Spinal cord (tissue), 10 donors: ENCODE results near the gene CCDC170. TPM values are rescaled to one million over a fixed set of nuclear protein-coding genes. Genes with fewer than 3 reads are reported as not detected.
"Not testable (repeated sequence)": the region's sequence is repeated elsewhere in the genome, so short reads cannot be mapped to it uniquely, and the experiment has no call there.

Experiments
- DNase-seq, 6 donors: peaks; one replicate each; pipeline versions ENCODE4 v3.0.0 to v3.0.0-alpha.2; 2013 to 2015; ENCODE audit warnings: low spot score in 6 of 6, low read depth in 4 of 6
- H3K27ac ChIP-seq: one replicate; pipeline ENCODE4 v1.5.1; 2013; ENCODE audit warnings: low read depth, low read length, control low read depth
- H3K27me3 ChIP-seq: one replicate; pipeline ENCODE4 v1.6.1; 2013; ENCODE audit warnings: low read length; ENCODE audit not compliant: control insufficient read depth, insufficient read depth
- H3K36me3 ChIP-seq: one replicate; pipeline ENCODE4 v1.6.1; 2013; ENCODE audit warnings: low read length; ENCODE audit not compliant: control insufficient read depth, insufficient read depth
- H3K4me1 ChIP-seq: one replicate; pipeline ENCODE4 v1.6.1; 2013; ENCODE audit warnings: low read length; ENCODE audit not compliant: control insufficient read depth, insufficient read depth
- H3K4me3 ChIP-seq: one replicate; pipeline ENCODE4 v1.5.1; 2013; ENCODE audit warnings: low read depth, low read length, control low read depth
- H3K9me3 ChIP-seq: one replicate; pipeline ENCODE4 v1.6.1; 2013; ENCODE audit warnings: low read length; ENCODE audit not compliant: control insufficient read depth, insufficient read depth
- whole genome bisulfite sequencing: methylation state at CpG from one replicate; pipeline ENCODE4 v1.1.5; 2013; ENCODE audit warnings: missing lambda C conversion rate; ENCODE audit not compliant: insufficient coverage; 5-methylcytosine and 5-hydroxymethylcytosine counted together
- polyA plus RNA-seq, 2 donors: library from polyadenylated mRNA; unstranded; fragments of 120-200 nt; gene quantifications; one replicate each; pipeline ENCODE4 v1.2.1, GENCODE V29; 2013; ENCODE audit not compliant: insufficient read length in 2 of 2
- total RNA-seq, 2 donors: library from RNA; depleted of rRNA in 1 of 2; stranded (reverse); fragments of 120-200 nt in 1 of 2; fragments of >200 nt in 1 of 2; gene quantifications; one replicate each; pipeline versions ENCODE4 v1.2.3 to v1.2.4, GENCODE V29; 2013 to 2014
- donor health status: healthy.

Gene CCDC170
- total and polyA plus RNA-seq, 4 donors = 2.1 to 13.1 (median 4.5) TPM

- Histone ChIP-seq H3K27me3 (no peaks in the 10 kb centered on the region), H3K4me1 (no peaks in the 10 kb centered on the region), H3K9me3 (no peaks in the 10 kb centered on the region), H3K27ac (no peak overlapping the region), H3K4me3 (no peak overlapping the region), H3K36me3 (no peaks in the 10 kb centered on the region)
- DNase-seq = no peak
- WGBS = 71% methylated on average over 1 of the region's 2 CpGs
These were observed 12.9 kb downstream of the CCDC170 start for GRCh38 chr6:151506761-151507160.

DNA sequence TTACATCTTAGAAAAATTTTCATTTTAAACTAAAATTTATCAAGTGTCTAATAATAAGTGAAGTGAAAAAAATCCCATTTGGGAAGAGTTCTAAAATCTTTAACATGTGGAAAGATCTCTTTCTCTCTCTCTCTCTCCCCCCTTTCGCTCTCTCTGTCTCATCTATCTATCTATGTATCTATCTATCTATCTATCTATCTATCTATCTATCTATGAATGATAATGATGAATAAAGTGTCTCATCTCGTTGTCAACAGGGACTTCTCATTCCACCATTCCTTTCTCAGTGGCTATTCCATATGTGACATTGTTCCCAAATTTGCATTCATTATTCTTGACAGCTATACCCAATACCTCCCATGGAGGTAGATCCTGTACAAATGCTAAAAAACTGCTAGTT lies 15.2 kb downstream of the CCDC170 start:
- no peak for DNase-seq
- H3K4me1 ChIP-seq = no peaks in the 10 kb centered on the region
- H3K36me3 ChIP-seq = no peaks in the 10 kb centered on the region
- H3K4me3 ChIP-seq = no peak overlapping the region
- WGBS = no CpG with 5 or more reads among the region's 2 CpGs
- no peaks in the 10 kb centered on the region for H3K9me3 ChIP-seq
- H3K27me3 ChIP-seq = no peaks in the 10 kb centered on the region
- H3K27ac ChIP-seq = no peak overlapping the region

DNA sequence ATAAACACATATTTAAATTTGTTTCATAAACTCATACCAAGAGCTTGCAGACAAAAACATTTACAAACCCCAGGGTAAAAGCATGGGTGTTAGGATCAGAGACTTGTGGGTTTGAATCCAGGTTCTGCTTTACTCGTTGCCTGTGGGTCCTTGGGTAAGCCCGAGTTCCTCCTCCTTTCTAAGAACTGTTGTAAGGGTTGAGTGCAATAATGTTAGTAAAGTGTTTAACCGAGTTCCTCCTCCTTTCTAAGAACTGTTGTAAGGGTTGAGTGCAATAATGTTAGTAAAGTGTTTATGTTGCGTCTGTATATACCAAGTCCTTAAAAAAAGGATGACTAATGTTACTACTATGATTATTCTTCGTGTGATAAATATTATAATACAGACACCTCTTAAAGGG lies 18.7 kb downstream of the CCDC170 start:
- no peaks in the 10 kb centered on the region for H3K4me1 ChIP-seq
- no peak for DNase-seq

GRCh38 chr6:151514000-151514730 lies 20.3 kb downstream of the CCDC170 start:
- H3K4me3 ChIP-seq = no peak overlapping the region

More for the DNA sequence above, 18.7 kb downstream of the CCDC170 start:
- no peak overlapping the region for H3K27ac ChIP-seq
- no peaks in the 10 kb centered on the region for H3K27me3 ChIP-seq
- no peaks in the 10 kb centered on the region for H3K9me3 ChIP-seq
- H3K36me3 ChIP-seq = no peaks in the 10 kb centered on the region
- WGBS = no CpG with 5 or more reads among the region's 5 CpGs
- no peak overlapping the region for H3K4me3 ChIP-seq

DNA sequence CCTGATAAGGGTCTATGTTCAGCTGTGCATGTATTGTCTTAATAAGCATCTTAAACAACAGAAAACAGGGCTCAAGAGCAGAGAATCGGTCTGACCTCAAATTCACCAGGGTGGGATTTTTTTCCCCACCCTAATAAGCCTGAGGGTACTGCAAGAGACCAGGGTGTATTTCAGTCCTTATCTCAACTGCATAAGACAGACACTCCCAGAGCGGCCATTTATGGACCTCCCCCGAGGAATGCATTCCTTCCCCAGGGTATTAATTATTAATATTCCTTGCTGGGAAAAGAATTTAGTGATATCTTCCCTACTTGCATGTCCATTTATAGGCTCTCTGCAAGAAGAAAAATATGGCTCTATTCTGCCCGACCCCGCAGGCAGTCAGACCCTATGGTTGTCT lies 25.2 kb downstream of the CCDC170 start:
- H3K9me3 ChIP-seq = not testable (repeated sequence)

More at GRCh38 chr6:151514000-151514730, 20.3 kb downstream of the CCDC170 start:
- Histone ChIP-seq H3K27ac (no peak overlapping the region), H3K36me3 (no peaks in the 10 kb centered on the region), H3K27me3 (no peaks in the 10 kb centered on the region), H3K9me3 (peaks cover 2% of the 10 kb centered on the region), H3K4me1 (no peaks in the 10 kb centered on the region)
- DNase-seq = no peak
- WGBS = 87% methylated on average over 5 of the region's 9 CpGs

DNA sequence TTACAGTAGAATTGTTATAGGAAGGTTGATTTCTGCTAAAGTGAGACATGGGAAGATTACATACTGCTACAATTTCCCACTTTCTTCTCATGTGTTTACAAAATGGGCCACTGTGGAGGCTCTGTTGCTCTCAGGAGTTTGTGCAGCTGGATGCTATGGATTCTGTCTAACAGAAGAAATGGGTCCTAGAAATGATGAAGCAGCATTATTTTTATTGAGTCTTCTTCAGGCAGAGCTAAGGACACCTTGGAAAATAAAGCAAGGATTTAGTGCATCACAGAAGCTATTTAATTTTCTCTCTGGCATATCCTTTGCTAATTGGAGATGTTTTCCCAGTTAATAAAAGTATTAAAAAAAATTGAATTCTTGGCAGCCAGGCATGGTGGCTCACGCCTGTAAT lies 29.2 kb downstream of the CCDC170 start:
- Histone ChIP-seq H3K27me3 (no peaks in the 10 kb centered on the region), H3K4me3 (no peak overlapping the region), H3K4me1 (no peaks in the 10 kb centered on the region), H3K36me3 (no peaks in the 10 kb centered on the region), H3K9me3 (peaks cover 4% of the 10 kb centered on the region), H3K27ac (no peak overlapping the region)
- WGBS = 80% methylated on average over 1 of the region's 1 CpG
- DNase-seq = no peak

More for the DNA sequence above, 25.2 kb downstream of the CCDC170 start:
- 100% methylated on average over 2 of the region's 5 CpGs for WGBS
- not testable (repeated sequence) for DNase-seq, H3K36me3 ChIP-seq, H3K4me1 ChIP-seq, H3K27ac ChIP-seq, H3K27me3 ChIP-seq, H3K4me3 ChIP-seq

DNA sequence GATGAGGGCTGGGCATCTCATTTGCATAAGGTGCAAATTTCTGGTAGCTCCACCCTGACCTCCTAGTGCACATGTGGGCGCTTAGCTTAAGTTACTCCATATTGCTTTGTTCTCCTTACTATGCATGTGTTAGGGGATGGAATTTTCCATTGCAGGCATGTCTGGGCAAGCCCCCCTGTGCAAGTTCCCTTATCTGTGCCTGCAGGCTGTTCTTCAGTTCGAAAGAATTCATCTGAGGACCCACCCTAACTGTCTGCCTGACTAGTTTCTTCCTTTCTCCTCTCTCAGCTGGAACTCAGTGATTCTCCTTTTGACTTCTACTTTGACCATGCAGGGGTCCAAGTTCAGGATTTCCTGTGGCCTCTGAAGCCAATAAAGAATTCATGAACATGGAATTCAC lies 30.2 kb downstream of the CCDC170 start:
- 88% methylated on average over 1 of the region's 2 CpGs for WGBS
- DNase-seq = no peak
- H3K4me1 ChIP-seq = no peaks in the 10 kb centered on the region
- no peak overlapping the region for H3K27ac ChIP-seq
- H3K36me3 ChIP-seq = no peaks in the 10 kb centered on the region
- H3K27me3 ChIP-seq = no peaks in the 10 kb centered on the region
- H3K9me3 ChIP-seq = peaks cover 2% of the 10 kb centered on the region
- H3K4me3 ChIP-seq = no peak overlapping the region

DNA sequence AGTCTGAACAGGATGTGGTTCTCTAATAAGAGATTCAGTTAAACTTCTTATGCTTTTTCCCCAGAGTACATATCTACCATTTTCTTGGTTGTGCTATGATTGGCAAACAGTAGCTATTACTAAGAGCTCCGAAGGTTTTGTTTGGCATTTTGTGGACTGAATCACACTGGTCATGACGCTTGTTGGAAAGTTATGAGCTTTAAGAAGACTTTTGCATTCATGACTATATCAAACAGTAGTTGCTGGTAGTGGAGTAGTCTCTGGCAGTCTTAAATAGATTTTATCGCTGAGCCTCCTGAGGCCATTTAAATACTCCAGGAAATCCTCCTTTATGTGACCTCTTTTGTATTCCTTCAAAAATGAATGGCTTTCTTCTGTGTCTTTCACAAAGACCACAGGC lies 40.8 kb downstream of the CCDC170 start:
- Histone ChIP-seq H3K27ac (no peak overlapping the region), H3K9me3 (no peaks in the 10 kb centered on the region), H3K4me1 (no peaks in the 10 kb centered on the region), H3K27me3 (no peaks in the 10 kb centered on the region), H3K36me3 (no peaks in the 10 kb centered on the region), H3K4me3 (no peak overlapping the region)
- WGBS = no CpG with 5 or more reads among the region's 3 CpGs
- no peak for DNase-seq

GRCh38 chr6:151535476-151536187 lies 41.8 kb downstream of the CCDC170 start:
- H3K4me3 ChIP-seq = no peak overlapping the region
- no peak overlapping the region for H3K27ac ChIP-seq
- WGBS = 95% methylated on average over 3 of the region's 4 CpGs
- H3K4me1 ChIP-seq = no peaks in the 10 kb centered on the region
- DNase-seq = no peak
- no peaks in the 10 kb centered on the region for H3K27me3 ChIP-seq
- H3K9me3 ChIP-seq = no peaks in the 10 kb centered on the region
- no peaks in the 10 kb centered on the region for H3K36me3 ChIP-seq

DNA sequence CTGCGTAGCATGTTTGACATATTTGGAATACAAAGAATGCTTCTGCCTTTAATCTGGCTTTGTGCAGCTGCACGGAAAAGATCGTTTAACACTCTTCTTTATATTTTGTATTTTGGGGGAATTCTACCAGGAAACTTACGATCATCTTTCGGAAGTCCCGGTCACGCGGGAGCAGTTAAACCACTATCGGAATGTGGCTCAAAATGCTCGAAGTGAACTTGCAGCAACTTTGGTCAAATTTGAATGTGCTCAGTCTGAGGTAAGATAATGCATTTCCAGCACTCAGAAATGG lies 42.3 kb downstream of the CCDC170 start:
- 97% methylated on average over 5 of the region's 10 CpGs for WGBS
- H3K36me3 ChIP-seq = no peaks in the 10 kb centered on the region
- H3K27ac ChIP-seq = no peak overlapping the region
- no peaks in the 10 kb centered on the region for H3K4me1 ChIP-seq
- H3K9me3 ChIP-seq = no peaks in the 10 kb centered on the region
- no peak for DNase-seq
- H3K27me3 ChIP-seq = no peaks in the 10 kb centered on the region
- no peak overlapping the region for H3K4me3 ChIP-seq
